ENCODE measurements around the gene MEP1B.

The MEP1B gene

GRCh38 chr18:32190209-32190608 lies 370 bp downstream of the MEP1B start:
- no peak for TF ChIP-seq CTCF (IDR thresholded peaks at IDR 0.05; ENCODE audit: extremely low read depth, missing control alignments)

GRCh38 chr18:32195881-32196815 lies 6.3 kb downstream of the MEP1B start:
- DNase-seq (ENCODE audit: low spot score) = no peak
- no peak for TF ChIP-seq CTCF (IDR thresholded peaks at IDR 0.05; ENCODE audit: extremely low read depth, missing control alignments)

More at GRCh38 chr18:32190209-32190608, 370 bp downstream of the MEP1B start:
- DNase-seq (ENCODE audit: low spot score) = no peak

GRCh38 chr18:32200766-32201165 lies 10.9 kb downstream of the MEP1B start:
- no peak for DNase-seq (ENCODE audit: low spot score)
- TF ChIP-seq CTCF (IDR thresholded peaks at IDR 0.05; ENCODE audit: extremely low read depth, missing control alignments) = no peak

GRCh38 chr18:32201948-32202672 lies 12.3 kb downstream of the MEP1B start:
- no peak for DNase-seq (ENCODE audit: low spot score)

GRCh38 chr18:32208023-32208422 lies 18.2 kb downstream of the MEP1B start:
- TF ChIP-seq CTCF (IDR thresholded peaks at IDR 0.05; ENCODE audit: extremely low read depth, missing control alignments) = no peak
- DNase-seq (ENCODE audit: low spot score) = no peak

More at GRCh38 chr18:32201948-32202672, 12.3 kb downstream of the MEP1B start:
- no peak for TF ChIP-seq CTCF (IDR thresholded peaks at IDR 0.05; ENCODE audit: extremely low read depth, missing control alignments)

- no peak for TF ChIP-seq CTCF (IDR thresholded peaks at IDR 0.05; ENCODE audit: extremely low read depth, missing control alignments)
- no peak for DNase-seq (ENCODE audit: low spot score)
Observed at GRCh38 chr18:32208577-32208976, 18.7 kb downstream of the MEP1B start.
